Muscle layer of colon (tissue), 2 donors: ENCODE results near the gene PI16.

Experiments
- H3K27ac ChIP-seq: one replicate; pipeline ENCODE4 v1.7.0; 2013; ENCODE audit warnings: low read depth, mild to moderate bottlenecking, low read length, moderate library complexity
- H3K27me3 ChIP-seq, 2 donors: one replicate each; pipeline ENCODE4 v1.7.0; 2013; ENCODE audit warnings: low read length in 2 of 2, mild to moderate bottlenecking in 2 of 2; ENCODE audit not compliant: insufficient read depth in 2 of 2, control insufficient read depth in 1 of 2
- H3K36me3 ChIP-seq: one replicate; pipeline ENCODE4 v1.7.0; 2013; ENCODE audit warnings: mild to moderate bottlenecking, low read length; ENCODE audit not compliant: insufficient read depth
- H3K4me1 ChIP-seq: one replicate; pipeline ENCODE4 v1.7.0; 2013; ENCODE audit warnings: mild to moderate bottlenecking, low read length; ENCODE audit not compliant: insufficient read depth
- H3K4me3 ChIP-seq, 2 donors: one replicate each; pipeline ENCODE4 v1.7.0; 2013; ENCODE audit warnings: low read length in 2 of 2, low read depth in 1 of 2, mild to moderate bottlenecking in 1 of 2, moderate library complexity in 1 of 2
- H3K9ac ChIP-seq: one replicate; pipeline ENCODE4 v1.7.0; 2013; ENCODE audit warnings: low read length
- H3K9me3 ChIP-seq: one replicate; pipeline ENCODE4 v1.7.0; 2013; ENCODE audit warnings: mild to moderate bottlenecking, low read length
- donor health status: abdominal sarcoma.
- donor health status: Adenocarcinoma of cecum.

The PI16 gene

DNA sequence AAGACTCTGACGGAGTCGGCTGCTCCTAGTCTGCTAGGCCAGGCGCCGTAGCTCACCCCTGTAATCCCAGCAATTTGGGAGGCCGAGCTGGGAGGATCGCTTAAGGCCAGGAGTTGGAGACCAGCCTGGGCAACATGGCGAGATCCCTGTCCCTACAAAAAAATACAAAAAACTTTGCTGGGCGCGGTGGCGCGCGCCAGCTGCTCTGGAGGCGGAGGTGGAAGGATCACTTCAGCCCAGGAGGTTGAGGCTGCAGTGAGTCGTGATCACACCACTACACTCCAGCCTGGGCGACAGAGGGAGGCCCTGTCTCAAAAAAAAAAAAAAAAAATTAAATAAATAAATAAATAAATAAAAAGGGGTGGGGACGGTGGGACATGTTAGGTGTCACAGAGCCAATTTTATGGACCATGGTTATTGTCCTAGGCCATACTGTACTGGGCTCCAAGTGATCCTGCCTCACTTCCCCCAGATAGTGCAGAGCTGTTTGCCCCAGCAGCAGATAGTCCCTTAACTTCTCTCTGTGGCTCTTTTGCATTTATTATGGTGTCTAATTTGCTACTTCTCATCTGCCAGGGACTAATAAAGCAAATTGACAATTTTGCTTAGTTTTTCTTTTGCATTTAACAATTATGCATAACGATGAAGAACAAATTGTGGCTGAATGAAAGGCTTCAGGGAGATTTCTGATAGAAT lies 5.2 kb downstream of the PI16 start:
- Histone ChIP-seq H3K9me3 (no peaks in the 10 kb centered on the region), H3K4me3 (no peak overlapping the region), H3K36me3 (no peaks in the 10 kb centered on the region), H3K4me1 (peaks cover 5% of the 10 kb centered on the region), H3K9ac (no peak overlapping the region), H3K27me3 (no peaks in the 10 kb centered on the region), H3K27ac (no peak overlapping the region)

DNA sequence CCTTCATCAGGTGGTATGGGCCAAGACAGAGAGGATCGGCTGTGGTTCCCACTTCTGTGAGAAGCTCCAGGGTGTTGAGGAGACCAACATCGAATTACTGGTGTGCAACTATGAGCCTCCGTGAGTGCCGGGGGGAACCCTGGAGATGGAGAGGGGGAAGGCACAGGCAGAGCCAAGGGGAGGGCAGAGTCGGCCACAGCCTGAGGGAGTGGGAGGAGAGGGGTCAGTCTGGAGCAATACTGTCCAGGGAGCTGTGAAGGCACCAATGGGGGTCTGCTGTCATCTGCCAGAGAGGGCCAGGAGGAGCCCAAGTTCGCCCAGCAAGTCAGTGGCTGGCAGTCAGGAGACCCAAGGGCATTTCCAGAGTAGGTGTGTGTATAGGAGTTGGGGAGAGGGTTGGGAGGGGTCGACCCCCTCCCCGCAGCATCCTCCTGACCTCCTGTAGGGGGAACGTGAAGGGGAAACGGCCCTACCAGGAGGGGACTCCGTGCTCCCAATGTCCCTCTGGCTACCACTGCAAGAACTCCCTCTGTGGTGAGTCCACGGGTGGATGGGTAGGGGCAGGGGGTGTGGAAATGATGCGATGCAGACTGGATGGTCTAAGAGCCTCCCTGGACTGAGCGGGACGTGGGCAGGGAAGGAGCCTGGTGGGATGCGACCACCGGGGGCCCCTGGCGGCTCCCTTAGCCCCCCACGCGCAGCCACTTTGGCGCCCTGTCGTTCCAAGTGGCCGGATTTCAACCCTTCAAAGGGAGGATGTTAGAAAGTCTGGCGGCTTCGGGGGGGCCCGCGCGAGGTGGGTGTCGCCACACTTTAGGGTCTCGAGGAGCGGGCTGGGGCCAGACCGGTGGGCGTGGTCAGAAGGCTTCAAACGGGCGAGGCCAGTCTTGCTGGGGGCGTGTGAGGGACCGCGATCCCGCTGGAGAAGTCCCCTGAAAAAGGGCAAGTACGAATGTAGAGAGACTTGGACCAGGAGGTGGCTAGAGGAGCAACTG lies 7.2 kb downstream of the PI16 start:
- no peaks in the 10 kb centered on the region for H3K9me3 ChIP-seq
- no peaks in the 10 kb centered on the region for H3K27me3 ChIP-seq
- no peak overlapping the region for H3K4me3 ChIP-seq
- H3K9ac ChIP-seq = no peak overlapping the region
- peaks cover 5% of the 10 kb centered on the region for H3K4me1 ChIP-seq
- H3K36me3 ChIP-seq = no peaks in the 10 kb centered on the region
- H3K27ac ChIP-seq = no peak overlapping the region

DNA sequence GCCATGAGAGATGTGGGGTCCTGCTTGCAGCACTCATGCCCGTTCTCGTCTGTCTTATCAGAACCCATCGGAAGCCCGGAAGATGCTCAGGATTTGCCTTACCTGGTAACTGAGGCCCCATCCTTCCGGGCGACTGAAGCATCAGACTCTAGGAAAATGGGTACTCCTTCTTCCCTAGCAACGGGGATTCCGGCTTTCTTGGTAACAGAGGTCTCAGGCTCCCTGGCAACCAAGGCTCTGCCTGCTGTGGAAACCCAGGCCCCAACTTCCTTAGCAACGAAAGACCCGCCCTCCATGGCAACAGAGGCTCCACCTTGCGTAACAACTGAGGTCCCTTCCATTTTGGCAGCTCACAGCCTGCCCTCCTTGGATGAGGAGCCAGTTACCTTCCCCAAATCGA lies 8.3 kb downstream of the PI16 start:
- no peaks in the 10 kb centered on the region for H3K27me3 ChIP-seq
- H3K4me3 ChIP-seq = no peak overlapping the region
- no peak overlapping the region for H3K9ac ChIP-seq
- H3K4me1 ChIP-seq = peaks cover 5% of the 10 kb centered on the region
- H3K9me3 ChIP-seq = no peaks in the 10 kb centered on the region
- no peak overlapping the region for H3K27ac ChIP-seq
- peaks cover 10% of the 10 kb centered on the region for H3K36me3 ChIP-seq

DNA sequence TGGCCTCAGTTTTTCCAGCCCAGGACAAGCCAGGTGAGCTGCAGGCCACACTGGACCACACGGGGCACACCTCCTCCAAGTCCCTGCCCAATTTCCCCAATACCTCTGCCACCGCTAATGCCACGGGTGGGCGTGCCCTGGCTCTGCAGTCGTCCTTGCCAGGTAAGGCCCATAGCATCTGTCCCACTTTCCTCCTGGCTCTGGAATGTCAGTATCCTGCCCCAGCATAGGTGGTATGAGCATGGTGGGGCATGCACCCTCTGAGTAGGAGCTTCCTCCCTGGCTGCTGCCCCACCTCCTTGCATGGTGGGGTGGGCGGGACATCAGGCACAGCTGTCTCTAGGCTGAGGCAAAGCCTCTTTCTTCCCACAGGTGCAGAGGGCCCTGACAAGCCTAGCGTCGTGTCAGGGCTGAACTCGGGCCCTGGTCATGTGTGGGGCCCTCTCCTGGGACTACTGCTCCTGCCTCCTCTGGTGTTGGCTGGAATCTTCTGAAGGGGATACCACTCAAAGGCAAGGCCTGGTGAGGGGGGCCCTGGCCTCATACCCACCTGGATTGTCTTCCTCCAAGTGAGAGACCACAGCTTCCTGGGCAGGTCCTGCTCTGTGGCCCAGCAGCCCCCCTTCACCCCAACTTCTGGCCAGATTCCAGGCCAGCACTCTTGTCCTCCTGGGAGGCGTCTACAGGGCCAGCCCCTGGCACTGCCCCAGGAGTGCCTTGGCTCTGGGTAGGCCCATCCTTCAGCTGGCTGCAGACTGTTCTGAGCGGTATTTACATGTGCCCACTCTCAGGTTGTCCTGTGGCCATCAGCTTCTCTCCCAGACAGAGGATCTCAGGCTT lies 9.1 kb downstream of the PI16 start:
- H3K4me3 ChIP-seq = no peak overlapping the region

DNA sequence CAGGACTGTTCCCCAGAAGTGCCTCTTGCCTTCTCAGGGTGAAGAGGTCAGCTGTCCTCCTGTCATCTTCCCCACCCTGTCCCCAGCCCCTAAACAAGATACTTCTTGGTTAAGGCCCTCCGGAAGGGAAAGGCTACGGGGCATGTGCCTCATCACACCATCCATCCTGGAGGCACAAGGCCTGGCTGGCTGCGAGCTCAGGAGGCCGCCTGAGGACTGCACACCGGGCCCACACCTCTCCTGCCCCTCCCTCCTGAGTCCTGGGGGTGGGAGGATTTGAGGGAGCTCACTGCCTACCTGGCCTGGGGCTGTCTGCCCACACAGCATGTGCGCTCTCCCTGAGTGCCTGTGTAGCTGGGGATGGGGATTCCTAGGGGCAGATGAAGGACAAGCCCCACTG lies 9.8 kb downstream of the PI16 start:
- no peaks in the 10 kb centered on the region for H3K9me3 ChIP-seq
- H3K27me3 ChIP-seq = no peaks in the 10 kb centered on the region
- H3K9ac ChIP-seq = no peak overlapping the region
- H3K4me3 ChIP-seq = no peak overlapping the region
- H3K4me1 ChIP-seq = peaks cover 5% of the 10 kb centered on the region
- peaks cover 24% of the 10 kb centered on the region for H3K36me3 ChIP-seq
- no peak overlapping the region for H3K27ac ChIP-seq

More for the DNA sequence above, 9.1 kb downstream of the PI16 start:
- Histone ChIP-seq H3K36me3 (peaks cover 18% of the 10 kb centered on the region), H3K27ac (no peak overlapping the region), H3K4me1 (peaks cover 5% of the 10 kb centered on the region), H3K9me3 (no peaks in the 10 kb centered on the region), H3K9ac (no peak overlapping the region), H3K27me3 (no peaks in the 10 kb centered on the region)

DNA sequence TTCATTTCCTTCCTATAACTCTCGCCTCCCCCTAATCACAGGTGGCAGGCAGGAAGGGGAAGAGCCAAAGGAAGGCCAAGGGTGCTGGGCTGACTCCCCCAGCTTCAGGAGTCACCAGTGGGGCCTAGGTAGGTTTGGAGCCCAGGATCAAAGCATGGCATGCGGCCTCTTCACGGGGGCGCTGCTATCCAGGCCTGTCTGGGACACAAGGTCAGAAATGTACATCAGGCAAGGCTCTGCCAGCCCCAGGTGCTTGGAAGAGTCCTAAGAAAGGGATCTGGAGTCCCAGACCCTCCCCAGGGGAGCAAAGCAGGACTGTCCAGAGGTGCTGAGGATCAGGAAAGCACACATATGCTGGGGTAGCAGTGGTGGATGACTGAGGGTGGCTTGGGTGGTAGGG lies 10.4 kb downstream of the PI16 start:
- H3K9ac ChIP-seq = no peak overlapping the region
- H3K9me3 ChIP-seq = no peaks in the 10 kb centered on the region
- H3K4me1 ChIP-seq = peaks cover 5% of the 10 kb centered on the region
- H3K36me3 ChIP-seq = peaks cover 30% of the 10 kb centered on the region
- no peaks in the 10 kb centered on the region for H3K27me3 ChIP-seq
- no peak overlapping the region for H3K27ac ChIP-seq
- H3K4me3 ChIP-seq = no peak overlapping the region

DNA sequence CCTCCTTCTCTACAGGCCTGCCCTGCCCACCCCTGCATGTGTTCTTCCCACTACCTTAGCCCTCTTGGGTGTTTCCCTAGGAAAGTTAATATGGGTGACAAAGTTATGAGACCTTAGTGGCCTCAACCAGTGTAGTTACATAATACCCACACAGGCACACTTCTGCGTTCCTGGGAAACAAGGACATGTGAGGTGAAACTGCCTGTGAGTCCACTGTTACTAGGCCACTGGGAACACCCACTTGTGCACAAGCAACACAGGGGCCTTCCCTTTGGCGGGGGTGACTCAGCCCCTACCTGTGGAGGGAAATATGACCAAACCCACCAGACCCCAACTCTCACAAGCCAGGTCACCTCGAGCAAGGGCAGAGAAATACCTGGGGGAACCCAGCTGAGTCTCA lies 12.8 kb downstream of the PI16 start:
- Histone ChIP-seq H3K27ac (no peak overlapping the region), H3K27me3 (no peaks in the 10 kb centered on the region), H3K36me3 (peaks cover 54% of the 10 kb centered on the region), H3K4me3 (no peak overlapping the region), H3K4me1 (peaks cover 5% of the 10 kb centered on the region), H3K9me3 (no peaks in the 10 kb centered on the region), H3K9ac (no peak overlapping the region)

DNA sequence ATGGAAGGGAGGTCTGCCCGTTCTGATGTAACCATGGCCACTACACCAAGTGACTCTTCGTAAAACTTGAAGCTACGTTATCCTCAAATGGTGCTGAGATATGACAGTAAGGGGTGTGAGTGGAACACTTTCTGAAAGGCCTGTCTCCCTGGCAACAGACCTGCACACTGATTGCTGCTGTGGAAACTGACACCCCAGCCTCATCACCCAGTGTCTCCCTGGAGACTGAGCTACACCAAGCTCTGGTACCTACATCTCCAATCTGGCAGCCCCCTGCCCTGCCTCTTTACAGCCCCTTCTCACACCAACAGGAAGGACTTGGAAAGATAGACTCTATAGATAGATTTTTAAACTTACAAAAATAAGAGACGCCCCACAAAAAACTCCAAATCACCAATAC lies 13.2 kb downstream of the PI16 start:
- peaks cover 58% of the 10 kb centered on the region for H3K36me3 ChIP-seq

DNA sequence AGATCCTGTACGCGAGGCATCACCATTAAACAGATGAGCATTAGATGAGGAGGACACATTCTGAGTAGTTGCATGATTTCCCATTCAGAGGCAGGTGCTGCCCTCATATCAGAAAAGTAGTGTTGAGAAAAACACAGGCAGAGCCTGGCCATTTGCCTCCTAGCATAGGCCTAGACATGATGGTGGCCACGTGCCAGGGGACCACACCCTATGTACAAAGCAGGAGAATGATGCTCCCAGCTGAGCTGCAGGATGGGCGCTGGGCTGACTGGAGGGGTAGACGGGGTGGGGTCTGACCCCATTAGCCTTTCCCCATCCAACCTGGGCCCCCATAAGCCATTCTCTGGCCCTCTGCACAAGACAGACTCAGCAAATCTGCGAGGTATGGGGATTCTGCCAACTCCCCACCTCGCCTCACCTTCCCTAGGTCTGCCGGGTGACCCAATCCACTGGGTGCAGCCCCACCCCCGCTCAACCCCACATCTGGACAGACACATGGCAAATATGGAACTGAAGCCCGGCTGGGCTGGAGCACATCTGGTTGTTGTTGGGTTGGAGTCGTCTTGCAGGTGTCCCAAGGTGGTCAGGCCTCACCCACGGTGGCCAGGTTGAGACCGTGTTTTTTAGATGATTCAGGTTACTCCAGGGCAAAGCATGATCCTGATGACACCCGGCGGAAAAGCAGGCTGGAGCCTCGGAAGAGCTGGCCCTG lies 13.9 kb downstream of the PI16 start:
- no peaks in the 10 kb centered on the region for H3K27me3 ChIP-seq
- H3K4me3 ChIP-seq = no peak overlapping the region
- H3K27ac ChIP-seq = no peak overlapping the region
- H3K36me3 ChIP-seq = peaks cover 64% of the 10 kb centered on the region
- H3K4me1 ChIP-seq = peaks cover 5% of the 10 kb centered on the region
- no peak overlapping the region for H3K9ac ChIP-seq
- no peaks in the 10 kb centered on the region for H3K9me3 ChIP-seq

More for the DNA sequence above, 13.2 kb downstream of the PI16 start:
- H3K27ac ChIP-seq = no peak overlapping the region
- no peaks in the 10 kb centered on the region for H3K27me3 ChIP-seq
- no peak overlapping the region for H3K4me3 ChIP-seq
- peaks cover 5% of the 10 kb centered on the region for H3K4me1 ChIP-seq
- no peaks in the 10 kb centered on the region for H3K9me3 ChIP-seq
- H3K9ac ChIP-seq = no peak overlapping the region

DNA sequence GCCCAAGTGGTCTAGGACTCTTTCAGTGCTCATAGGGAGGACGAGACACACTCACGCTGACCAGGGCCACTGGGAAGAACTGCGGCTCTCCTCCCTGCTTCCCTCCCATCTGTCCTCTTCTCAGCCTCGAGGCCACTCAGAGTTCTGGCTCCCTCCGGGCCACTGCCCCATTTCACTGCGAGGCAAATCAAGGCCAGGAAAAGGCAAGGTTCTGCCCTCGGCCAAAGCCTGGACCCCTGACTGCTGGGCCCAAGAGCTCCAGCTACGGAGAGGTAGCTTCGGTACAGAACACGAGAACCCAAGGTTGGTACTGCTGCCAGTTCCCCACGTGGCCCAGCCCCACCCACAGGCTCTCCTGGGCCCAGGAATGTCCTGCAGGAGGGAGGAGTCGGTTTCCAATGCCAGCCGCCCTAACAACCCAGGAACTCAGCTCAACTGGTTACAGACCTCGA lies 14.7 kb downstream of the PI16 start:
- Histone ChIP-seq H3K27ac (no peak overlapping the region), H3K9ac (no peak overlapping the region), H3K4me1 (peaks cover under 1% of the 10 kb centered on the region), H3K4me3 (no peak overlapping the region), H3K36me3 (peaks cover 72% of the 10 kb centered on the region), H3K9me3 (no peaks in the 10 kb centered on the region), H3K27me3 (no peaks in the 10 kb centered on the region)
